GM23248 (cell line): ENCODE results near the gene AHCY.

Experiments used
- EZH2 ChIP-seq: fragments of 200-600 bp; sonication (generic); IDR thresholded peaks from 2 replicates; pipeline ENCODE4 v1.6.1; 2018; ENCODE audit warnings: antibody characterized with exemption, mild to moderate bottlenecking; ENCODE audit not compliant: insufficient read depth, poor library complexity, severe bottlenecking
- EZH2phosphoT487 ChIP-seq: fragments of 200-600 bp; sonication (generic); IDR thresholded peaks from 2 replicates; pipeline ENCODE4 v1.6.1; 2018; ENCODE audit warnings: antibody characterized with exemption, moderate library complexity, mild to moderate bottlenecking, low read depth; ENCODE audit not compliant: insufficient read depth

- TF ChIP-seq EZH2: no peak
- no peak for TF ChIP-seq EZH2phosphoT487
These were observed 71.5 kb downstream of the AHCY start for GRCh38 chr20:34231634-34232033.
